ENCODE data around the gene CISD3. TPM values are rescaled to one million over a fixed set of nuclear protein-coding genes. Genes with fewer than 3 reads are reported as not detected.
A peak's percentile ranks its signal among the peaks of the same experiment; 100 is the strongest.

The CISD3 gene, protein sequence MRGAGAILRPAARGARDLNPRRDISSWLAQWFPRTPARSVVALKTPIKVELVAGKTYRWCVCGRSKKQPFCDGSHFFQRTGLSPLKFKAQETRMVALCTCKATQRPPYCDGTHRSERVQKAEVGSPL
- total RNA-seq = 0.82 TPM

DNA sequence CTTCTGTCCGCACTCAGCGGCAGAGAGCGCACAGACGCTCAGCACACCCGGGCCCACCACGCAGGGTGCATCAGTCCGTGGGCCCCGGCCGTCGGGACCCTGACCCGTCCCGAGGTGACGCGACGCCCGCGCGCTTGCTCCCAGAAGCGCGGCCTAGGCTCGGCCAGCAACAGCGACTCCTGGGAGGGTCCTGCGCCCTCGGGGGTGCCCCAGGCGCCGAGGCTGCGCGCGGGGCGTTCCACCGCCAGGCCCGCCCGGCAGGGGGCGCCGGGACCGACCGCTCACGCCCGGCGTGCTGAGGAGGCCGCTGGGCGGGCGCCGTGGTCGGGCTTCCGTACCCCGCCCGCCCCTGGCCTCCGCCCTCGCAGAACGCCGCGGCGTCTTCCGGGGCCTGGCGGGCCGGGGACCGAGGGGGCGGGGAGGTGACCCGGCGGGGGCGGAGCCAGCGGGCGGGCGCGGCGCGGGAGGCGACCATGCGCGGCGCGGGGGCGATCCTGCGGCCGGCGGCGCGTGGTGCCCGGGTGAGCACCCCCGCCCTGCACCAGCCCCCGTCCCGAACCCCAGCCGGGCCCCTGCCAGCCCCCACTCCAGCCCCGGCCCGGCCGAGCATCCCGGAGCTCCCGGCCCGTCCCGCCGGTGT is at the start of gene CISD3:
CISD3 (plus strand) TSS at position 456 of the 640 bp plus-strand sequence; CDS start at position 474, 18 bp downstream.
- FAIRE-seq = no peak
- DNase-seq (ENCODE audit: low spot score in 2 of 2) = peak; percentile 94

DNA sequence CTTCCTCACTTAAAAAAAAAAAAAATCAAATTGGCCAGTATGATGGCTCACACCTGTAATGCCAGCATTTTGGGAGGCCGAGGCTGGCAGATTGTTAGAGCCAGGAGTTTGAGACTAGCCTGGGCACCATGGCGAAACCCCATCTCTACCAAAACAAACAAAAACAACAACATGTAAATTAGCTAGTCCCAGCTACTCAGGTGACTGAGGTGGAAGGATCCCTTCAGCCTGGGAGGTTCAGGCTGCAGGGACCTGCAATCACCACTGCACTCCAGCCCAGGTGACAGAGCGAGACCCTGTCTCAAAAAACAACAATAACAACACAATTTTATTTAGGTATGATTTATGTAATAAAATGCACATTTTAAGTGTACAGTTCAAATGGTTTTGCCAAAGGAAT is 49.0 kb upstream of the CISD3 start:
- FAIRE-seq = no peak
- no peak for DNase-seq (ENCODE audit: low spot score in 2 of 2)

DNA sequence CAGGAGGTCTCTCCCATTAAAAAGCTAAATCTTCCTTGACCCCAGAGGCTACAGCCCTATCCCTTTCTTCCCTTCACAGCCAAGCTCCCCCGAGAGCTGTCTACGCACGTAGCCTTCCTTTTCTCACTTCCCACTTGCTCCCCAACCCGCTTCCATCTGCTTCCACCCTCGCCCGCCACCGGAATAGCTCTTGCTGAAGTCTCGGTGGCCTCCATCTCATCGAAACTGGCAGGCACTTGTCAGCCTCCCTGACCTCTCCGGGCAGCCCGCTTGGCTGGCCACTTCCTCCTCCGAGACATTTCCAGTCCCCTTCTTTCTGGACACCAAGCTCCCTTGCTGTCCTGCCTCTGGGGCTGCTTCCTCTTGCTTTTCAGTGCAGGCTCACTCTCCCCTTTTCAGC is 44.6 kb upstream of the CISD3 start:
- DNase-seq (ENCODE audit: low spot score in 2 of 2) = no peak
- FAIRE-seq = no peak

DNA sequence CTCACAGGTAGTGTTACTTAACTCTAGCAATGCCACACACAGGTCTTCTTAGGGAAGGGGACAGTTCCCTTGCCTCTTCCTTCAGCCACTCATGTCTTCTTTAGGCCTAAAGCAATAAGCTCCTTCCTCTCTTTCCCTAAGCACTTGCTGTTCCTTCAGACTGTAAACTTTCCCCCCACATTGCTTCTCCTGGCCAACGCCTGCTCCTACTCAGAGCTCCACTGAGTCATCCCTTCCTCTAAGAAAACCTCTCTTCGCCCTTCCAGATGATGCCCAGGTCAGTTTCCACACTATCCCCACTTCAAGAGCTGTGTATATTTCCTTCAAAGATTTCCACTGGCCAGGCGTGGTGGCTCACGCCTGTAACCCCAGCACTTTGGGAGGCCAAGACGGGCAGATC is 42.9 kb upstream of the CISD3 start:
- DNase-seq (ENCODE audit: low spot score in 2 of 2) = no peak
- FAIRE-seq = no peak

DNA sequence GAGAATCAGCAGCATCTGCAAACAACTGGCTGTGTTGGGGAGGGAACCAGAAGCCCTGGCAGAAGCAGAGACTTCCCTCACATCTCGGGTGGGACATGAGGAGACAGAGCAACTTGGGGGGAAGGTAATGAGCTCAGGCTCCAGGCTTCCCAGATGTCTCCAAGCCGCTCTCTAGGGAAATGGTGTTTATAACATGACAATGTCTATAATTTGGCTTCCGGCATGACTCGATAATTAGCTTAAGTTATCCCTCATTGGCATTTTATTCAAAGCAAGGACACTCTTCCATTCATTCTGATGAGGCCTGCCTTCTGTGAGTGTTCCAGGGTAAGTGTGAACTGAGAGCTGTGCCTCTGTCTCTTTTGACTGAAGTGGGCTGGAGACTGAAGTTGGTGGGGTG is 39.8 kb upstream of the CISD3 start:
- DNase-seq (ENCODE audit: low spot score in 2 of 2) = no peak
- FAIRE-seq = no peak

DNA sequence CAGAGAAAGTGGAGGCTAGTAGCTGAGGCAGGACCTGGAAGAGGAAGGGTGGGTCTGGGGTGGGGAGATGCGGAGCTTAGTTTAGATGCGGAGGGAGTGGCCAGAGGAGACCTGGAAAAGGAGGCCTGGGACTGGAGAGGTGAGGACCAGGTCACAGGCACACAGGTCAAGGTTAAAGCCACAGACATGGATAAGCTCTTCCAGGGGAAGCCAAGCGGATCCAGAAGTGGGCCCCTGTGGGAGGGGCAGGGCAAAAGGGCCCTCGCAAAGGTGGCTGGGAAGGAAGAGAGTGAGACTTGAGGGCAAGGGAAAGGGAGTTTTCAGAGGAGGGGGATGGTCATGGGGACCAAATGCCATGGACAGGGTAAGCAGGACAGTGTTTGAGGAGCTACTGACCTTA is 39.0 kb upstream of the CISD3 start:
- FAIRE-seq (no peak), DNase-seq (ENCODE audit: low spot score in 2 of 2) (no peak)

DNA sequence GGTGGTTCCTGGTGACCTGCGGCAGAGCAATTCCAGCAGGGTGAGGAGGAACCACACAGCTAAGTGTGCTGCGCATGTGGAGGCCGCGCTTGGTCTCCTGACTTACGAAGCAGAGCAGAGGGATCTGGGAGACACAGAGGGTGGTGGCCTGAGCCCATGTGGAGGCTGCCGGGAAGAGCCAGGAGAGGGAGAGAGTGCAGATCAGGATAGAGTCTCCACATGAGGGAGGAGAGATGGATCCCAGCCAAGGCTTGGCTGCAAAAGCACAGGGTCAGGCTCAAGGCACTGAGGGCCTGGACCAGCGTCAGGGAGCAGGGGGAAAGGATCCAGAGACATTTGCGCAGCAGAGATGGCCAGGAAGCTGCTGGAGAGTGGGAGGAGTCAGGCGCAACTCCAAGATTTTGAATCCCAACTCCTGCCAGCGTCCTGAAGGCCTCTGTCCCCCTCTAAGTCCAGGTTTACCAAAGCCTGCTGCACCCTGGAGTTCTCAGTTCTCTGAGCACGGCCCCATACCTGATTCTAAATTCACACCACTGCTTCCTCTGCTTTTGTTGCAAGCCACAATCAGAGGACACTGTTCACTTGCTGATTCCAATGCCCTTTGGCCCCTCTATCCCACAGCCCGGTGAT is 36.3 kb upstream of the CISD3 start:
- FAIRE-seq = no peak
- peak; percentile 20 to 39 for DNase-seq (ENCODE audit: low spot score in 2 of 2)

DNA sequence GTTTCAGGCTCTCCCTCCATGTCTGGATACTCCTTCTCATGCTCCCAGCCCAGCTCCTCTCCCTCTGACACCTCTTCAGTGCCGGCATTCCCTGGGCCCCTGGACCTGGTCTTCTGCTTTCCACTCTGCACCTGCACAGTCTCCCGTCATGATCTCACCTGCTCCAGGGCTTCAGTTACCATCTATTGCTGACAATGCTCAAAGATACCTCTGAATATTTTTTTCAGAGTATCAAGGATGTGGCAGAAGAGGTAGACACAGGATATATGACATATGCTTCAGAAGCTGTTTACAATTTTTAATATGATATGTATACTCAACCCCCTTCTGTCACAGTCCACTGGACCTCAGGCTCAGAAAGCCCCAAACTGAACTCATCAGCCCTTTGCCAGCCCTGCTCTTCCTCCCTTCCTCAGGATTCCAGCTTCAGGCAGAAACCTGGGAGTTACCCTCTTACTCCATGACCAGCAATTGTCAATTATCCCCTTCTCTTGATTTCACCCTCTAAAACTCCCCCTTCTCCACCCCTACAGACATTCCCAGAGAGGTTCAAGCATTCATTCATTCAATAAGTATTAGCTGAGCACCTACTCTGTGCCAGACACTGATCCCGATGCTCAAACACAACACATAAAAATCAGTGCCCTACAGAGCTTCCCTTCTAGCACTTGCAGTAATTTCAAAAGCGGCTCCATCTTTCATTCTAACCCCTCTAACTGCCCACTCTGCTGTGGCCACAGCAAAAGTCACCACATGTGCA is 32.9 kb upstream of the CISD3 start:
- DNase-seq (ENCODE audit: low spot score in 2 of 2) (no peak), FAIRE-seq (no peak)

DNA sequence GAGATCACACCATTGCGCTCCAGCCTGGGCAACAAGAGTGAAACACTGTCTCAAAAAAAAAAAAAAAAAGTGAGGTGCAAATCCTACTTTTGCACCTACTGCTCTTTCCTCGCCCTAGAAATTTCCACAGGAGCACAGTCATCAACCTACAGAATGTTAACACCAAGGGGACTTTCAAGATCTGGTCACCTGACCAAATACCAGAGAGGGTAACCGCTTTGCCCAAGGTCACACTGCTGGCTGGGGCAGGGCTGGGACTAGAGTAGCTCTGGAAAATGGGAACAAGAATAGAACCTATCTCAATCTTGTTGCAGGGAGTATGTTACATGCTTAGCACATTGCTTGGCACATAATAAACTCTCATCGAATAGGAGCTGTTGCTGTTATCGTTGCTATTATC is 31.4 kb upstream of the CISD3 start:
- DNase-seq (ENCODE audit: low spot score in 2 of 2) = no peak
- no peak for FAIRE-seq

DNA sequence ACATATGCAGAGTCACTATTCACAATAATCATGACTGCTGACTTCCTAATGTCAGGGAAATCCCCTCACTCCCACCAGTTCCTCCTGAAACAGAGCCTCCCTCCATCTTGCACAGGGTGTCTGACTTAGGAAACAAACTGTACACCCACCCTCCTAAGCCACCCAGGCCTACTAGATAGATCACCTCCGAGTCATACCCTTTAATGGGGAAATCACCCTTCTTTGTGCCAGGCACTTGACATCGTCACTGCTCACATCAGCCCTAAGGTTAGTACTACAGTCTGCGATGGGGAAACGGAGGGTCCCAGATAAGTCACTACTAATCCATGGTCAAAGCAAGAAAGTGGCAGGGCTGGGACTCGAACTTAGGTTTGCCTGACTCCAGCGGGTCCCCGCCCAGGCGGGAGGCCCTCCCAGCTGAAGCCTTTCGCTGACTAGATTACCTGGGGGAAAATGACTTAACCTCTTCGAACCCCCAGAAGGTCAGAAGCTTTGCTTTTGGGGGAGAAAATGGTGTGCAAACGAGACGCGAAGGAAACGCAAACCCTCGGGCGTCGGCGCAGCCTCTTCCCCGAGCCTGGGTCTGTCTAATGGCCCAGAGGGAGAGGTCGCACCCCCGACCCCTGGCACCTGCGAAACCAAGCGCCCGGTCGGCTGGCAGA is 28.5 kb upstream of the CISD3 start:
- DNase-seq (ENCODE audit: low spot score in 2 of 2) = peak; percentile 19 to 34
- FAIRE-seq = no peak

DNA sequence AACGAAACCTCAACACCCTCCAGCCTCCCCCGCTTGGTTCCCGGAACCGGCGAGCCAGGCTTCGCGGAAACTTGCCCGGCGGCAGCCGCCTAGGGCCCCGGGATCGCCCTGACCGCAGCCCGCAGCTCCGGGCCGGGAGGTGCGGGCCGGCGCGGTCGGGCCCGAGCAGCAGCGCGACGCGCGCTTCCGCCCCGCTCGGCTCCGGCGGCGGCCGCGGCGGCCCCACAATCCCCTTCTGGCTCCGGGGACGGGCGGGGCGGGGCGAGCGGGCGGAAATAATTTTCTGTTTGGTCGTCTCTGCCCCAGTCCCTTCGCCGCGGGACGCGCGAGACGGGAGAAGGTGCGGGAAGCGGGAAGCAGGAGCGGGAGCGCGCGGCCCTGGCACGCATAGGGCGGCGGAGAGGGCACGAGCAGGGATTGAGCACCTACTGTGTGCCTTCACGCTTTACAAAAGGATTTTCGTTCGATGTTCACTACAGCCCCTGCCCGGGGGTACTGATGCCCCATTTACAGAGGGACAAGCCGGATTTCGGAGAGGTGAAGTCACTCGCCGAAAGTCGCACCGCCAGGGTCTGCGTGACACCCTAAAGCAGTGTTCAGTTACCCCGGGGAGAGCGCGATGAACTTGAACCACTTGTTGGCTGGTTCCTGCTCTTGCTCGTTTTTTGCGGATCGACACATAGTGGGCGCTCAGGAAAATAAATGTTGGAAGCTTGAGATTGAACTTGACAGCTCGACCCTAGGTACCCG is 27.8 kb upstream of the CISD3 start:
- peak; percentile 84 to 88 for DNase-seq (ENCODE audit: low spot score in 2 of 2)
- FAIRE-seq = no peak

DNA sequence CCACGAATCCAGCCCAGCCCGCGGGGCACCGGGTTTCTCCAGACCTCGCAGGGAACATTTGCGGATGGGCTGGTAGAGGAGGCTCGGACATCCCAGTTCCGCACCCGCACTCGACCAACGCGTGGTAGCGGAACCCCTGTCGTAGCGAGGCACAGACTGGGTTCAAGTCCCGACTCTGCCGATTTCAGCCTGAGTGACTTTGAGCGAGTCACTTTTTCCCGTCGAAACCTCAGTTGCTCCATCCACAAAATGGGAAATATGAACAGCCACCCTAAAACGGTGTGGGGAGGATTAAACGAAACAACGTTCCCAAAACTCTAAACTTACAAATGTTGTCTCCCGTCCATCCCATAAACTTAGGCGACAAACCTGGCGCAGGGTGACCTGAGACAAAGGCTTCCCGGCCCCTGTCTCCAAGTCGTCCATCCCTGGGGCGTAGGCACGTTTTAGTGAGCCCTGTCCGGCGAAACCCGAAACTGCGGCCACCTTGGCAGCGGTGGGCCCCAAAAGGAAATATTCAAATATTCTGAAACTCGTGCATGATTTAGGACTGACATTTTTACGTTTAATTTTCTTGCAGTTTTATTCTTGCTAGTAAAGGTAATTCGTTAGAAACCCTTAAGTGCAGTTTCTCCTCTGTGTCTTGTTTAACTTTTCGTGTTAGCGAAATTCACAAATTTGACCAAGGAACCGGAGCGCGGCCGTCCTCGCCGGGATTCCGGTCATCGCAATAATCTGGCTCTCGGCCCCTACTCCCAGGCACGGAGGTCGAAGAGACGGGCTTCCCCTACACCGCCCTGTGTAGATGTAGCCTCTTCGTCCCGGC is 27.0 kb upstream of the CISD3 start:
- no peak for FAIRE-seq

DNA sequence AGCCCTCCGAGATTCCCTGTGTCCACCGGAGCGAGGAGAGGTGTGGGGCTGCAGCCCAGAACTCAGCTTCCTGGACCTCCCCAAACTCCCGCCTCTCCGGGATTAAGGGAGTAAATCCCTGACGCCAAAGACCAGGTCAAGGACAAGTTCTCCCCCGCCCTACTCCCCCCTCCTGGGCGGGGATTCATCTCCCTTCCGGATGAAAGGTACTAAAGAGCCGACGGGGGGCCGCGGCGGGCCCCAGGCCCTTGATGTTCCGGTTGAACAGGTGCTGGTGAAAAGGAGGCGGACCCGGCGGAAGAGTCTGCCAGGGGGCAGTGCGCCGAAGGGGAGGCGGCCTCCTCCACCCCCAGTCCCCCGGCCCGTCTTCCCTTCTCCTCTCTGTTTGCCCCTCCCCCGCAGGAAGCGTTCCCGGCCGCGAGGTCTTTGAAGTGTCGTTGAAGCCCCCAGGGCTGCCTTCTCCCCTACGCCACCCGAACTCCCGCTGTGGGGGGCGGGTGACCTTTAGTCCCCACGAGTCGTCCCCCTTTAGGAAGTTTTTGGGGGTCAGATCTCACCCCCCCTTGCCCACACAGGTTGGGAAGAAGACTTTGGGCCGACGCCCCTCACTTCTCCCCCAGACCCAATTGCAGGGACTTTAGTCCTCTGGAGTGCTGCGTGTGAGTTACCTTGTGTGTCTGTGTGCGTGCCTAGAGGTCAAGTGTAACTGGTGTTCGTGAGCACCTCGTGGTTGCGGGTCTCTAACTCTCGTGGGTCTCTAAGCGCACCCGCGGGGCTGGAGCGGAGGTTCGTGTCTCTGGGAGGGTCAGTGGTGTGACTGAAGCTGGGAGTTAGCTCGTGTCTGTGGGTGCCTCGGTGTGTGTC is 26.2 kb upstream of the CISD3 start:
- FAIRE-seq = no peak
- peak; percentile 53 to 58 for DNase-seq (ENCODE audit: low spot score in 2 of 2)

More for the DNA sequence above, 27.0 kb upstream of the CISD3 start:
- peak; percentile 11 to 40 for DNase-seq (ENCODE audit: low spot score in 2 of 2)

DNA sequence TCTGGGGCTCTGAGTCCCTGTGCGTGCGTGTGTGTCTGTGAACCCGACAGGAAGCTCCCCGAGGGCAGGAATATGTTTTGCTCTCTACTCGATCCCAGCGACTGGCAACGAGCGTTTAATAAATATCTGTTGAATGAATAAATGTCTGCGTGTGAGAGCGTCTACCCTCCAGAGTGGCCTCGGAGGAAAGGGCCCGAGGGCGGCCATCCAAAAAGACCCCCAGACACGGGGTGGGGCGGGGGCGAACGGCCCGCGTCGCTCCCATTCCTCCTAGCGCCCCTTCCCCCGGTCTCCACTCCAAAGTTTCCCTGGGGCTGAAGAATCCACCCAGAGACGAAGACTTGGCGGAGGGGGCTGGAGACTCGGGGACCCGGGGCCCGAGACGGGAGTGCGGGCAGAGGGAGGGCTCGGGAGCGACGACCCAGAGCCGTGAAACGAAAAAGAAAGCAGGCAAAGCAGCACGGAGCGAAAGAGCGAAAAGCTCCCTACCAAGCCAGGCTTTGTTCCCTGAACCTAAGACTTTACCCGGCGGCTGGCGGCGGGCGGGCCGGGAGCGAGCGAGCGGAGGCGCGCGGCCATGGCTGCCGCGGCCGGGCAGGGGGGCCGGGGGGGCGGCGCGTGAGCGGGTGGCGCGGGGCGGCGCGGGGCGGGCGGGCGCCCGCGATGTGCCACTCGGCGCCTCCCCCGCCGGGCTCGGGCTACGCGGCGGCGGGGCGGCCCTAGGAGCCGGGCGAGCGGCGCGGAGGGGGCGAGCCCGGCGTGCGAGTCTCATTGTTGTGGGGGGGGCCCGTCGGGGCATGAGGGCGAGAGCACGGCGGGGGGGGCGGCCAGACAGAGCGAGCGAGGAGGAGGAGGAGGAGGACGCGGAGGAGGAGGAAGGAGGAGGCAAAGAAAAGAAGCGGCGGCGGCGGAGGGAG is 25.3 kb upstream of the CISD3 start, which contains the start of gene MLLT6:
MLLT6 (plus strand) TSS at position 668 of the 917 bp plus-strand sequence. CDS start 360 bp downstream, outside the sequence.
- FAIRE-seq = no peak
- peak; percentile 93 to 97 for DNase-seq (ENCODE audit: low spot score in 2 of 2)

DNA sequence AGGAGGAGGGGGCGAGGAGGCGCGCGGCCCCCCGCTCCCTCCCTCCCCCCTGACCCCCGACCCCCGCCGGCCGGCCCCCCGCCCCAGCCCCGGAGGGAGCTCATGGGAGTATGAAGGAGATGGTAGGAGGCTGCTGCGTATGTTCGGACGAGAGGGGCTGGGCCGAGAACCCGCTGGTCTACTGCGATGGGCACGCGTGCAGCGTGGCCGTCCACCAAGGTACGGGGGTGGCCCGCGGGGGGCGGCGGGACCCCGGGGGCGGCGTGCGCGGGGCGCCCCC is 24.7 kb upstream of the CISD3 start:
- DNase-seq (ENCODE audit: low spot score in 2 of 2) (no peak), FAIRE-seq (no peak)

DNA sequence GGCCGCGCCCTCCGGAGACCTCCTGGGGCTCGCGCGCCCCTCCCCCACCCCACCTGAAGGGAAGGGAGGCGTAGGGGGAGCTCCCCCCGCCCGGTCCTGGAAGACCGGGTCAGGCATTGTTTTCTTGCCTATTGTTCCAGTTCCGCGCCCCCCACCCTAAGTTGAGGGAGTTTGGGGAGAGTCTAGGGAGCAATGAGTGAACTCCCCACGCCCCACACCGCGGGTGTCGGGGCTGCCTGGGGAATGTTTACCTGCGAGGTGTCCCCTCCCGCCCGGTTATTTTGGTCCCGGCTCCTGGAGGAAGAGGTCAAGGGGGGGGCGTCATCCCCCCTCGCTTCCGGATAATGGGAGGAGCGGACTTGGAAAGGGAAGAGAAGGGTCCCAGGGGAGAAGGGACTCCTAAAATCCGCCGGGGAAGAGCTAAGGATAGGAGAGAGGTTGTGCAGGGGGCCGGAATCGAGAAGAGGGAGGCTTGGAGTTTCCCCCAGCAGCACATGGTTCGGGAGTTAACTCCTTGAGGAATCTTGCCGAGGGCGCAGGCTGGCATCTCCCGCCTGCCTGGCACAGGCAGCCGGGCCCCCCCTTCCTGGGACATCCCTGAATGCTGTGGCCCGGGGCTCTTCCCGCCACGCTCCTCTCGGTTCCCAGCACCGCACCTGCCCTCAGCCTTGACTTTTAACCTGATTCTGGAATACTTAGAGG is 24.2 kb upstream of the CISD3 start:
- FAIRE-seq (no peak), DNase-seq (ENCODE audit: low spot score in 2 of 2) (peak; percentile 57 to 70)
